Measurements from ENCODE around the gene EIF2D.

- TF ChIP-seq POLR2A (IDR thresholded peaks at IDR 0.05; ENCODE audit: low read depth, low read length) (no peak), CEBPB (IDR thresholded peaks at IDR 0.05; ENCODE audit: low read depth, low read length) (no peak), NFE2L2 (IDR thresholded peaks at IDR 0.05; ENCODE audit: low read depth, low read length) (no peak), FOS (IDR thresholded peaks at IDR 0.05; ENCODE audit: low read depth, low read length) (no peak), RAD21 (IDR thresholded peaks at IDR 0.05; ENCODE audit: low read length) (no peak), USF2 (IDR thresholded peaks at IDR 0.05; ENCODE audit: low read depth, low read length) (no peak)
- TF ChIP-seq, protein P1, sequence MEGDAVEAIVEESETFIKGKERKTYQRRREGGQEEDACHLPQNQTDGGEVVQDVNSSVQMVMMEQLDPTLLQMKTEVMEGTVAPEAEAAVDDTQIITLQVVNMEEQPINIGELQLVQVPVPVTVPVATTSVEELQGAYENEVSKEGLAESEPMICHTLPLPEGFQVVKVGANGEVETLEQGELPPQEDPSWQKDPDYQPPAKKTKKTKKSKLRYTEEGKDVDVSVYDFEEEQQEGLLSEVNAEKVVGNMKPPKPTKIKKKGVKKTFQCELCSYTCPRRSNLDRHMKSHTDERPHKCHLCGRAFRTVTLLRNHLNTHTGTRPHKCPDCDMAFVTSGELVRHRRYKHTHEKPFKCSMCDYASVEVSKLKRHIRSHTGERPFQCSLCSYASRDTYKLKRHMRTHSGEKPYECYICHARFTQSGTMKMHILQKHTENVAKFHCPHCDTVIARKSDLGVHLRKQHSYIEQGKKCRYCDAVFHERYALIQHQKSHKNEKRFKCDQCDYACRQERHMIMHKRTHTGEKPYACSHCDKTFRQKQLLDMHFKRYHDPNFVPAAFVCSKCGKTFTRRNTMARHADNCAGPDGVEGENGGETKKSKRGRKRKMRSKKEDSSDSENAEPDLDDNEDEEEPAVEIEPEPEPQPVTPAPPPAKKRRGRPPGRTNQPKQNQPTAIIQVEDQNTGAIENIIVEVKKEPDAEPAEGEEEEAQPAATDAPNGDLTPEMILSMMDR (conservative IDR thresholded peaks at IDR 0.05; ENCODE audit: low read depth, low read length) = no peak
Observed at GRCh38 chr1:206596319-206596666, 16.0 kb downstream of the EIF2D start.
